ENCODE data around the gene CHRNE. TPM values are rescaled to one million over a fixed set of nuclear protein-coding genes. Genes with fewer than 3 reads are reported as not detected.

The CHRNE gene
- total and polyA plus RNA-seq, 2 experiments from 2014 or later, result 0.24 to 1.2 TPM

DNA sequence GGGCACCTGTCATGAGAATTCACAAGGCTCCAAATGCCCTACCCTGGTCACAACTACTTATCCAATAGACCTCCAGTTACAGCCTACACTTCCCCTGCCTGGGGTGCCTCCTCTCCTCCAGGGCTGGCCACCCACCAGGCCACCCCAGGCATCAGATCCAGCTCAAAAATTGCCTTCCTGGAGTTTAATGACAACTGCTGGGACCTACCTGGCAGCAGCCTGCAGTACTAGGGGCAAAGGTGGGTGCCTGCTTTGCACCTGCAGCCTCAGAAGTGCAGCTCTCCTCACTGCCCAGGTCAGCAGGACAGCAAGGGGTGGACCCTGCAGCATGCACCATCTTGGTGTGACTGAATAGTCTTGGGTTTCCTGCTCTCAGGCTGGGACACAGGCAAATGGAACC is 32.8 kb upstream of the CHRNE start:
- Histone ChIP-seq H3K27ac (ENCODE audit: low read depth) (no peak overlapping the region), H3K4me3 (no peak overlapping the region), H3K4me1 (ENCODE audit: insufficient read depth) (peaks cover 8% of the 10 kb centered on the region), H2AFZ (no peak overlapping the region), H3K79me2 (replicated peaks; ENCODE audit: insufficient read depth) (peaks cover 12% of the 10 kb centered on the region), H3K36me3 (ENCODE audit: insufficient read depth) (no peaks in the 10 kb centered on the region; the same call in 1 of the 2 replicates), H3K4me2 (no peak overlapping the region), H4K20me1 (replicated peaks; ENCODE audit: insufficient read depth) (no peaks in the 10 kb centered on the region), H3K9me2 (ENCODE audit: insufficient read depth) (no peaks in the 10 kb centered on the region), H3K27me3 (ENCODE audit: insufficient read depth) (no peaks in the 10 kb centered on the region), H3F3A (replicated peaks; ENCODE audit: low read depth) (peaks cover 12% of the 10 kb centered on the region)
- peaks cover 26% of the 10 kb centered on the region for H3K4me1 Mint-ChIP-seq
- no peak overlapping the region for H3K27ac Mint-ChIP-seq
- TF ChIP-seq, protein P1, sequence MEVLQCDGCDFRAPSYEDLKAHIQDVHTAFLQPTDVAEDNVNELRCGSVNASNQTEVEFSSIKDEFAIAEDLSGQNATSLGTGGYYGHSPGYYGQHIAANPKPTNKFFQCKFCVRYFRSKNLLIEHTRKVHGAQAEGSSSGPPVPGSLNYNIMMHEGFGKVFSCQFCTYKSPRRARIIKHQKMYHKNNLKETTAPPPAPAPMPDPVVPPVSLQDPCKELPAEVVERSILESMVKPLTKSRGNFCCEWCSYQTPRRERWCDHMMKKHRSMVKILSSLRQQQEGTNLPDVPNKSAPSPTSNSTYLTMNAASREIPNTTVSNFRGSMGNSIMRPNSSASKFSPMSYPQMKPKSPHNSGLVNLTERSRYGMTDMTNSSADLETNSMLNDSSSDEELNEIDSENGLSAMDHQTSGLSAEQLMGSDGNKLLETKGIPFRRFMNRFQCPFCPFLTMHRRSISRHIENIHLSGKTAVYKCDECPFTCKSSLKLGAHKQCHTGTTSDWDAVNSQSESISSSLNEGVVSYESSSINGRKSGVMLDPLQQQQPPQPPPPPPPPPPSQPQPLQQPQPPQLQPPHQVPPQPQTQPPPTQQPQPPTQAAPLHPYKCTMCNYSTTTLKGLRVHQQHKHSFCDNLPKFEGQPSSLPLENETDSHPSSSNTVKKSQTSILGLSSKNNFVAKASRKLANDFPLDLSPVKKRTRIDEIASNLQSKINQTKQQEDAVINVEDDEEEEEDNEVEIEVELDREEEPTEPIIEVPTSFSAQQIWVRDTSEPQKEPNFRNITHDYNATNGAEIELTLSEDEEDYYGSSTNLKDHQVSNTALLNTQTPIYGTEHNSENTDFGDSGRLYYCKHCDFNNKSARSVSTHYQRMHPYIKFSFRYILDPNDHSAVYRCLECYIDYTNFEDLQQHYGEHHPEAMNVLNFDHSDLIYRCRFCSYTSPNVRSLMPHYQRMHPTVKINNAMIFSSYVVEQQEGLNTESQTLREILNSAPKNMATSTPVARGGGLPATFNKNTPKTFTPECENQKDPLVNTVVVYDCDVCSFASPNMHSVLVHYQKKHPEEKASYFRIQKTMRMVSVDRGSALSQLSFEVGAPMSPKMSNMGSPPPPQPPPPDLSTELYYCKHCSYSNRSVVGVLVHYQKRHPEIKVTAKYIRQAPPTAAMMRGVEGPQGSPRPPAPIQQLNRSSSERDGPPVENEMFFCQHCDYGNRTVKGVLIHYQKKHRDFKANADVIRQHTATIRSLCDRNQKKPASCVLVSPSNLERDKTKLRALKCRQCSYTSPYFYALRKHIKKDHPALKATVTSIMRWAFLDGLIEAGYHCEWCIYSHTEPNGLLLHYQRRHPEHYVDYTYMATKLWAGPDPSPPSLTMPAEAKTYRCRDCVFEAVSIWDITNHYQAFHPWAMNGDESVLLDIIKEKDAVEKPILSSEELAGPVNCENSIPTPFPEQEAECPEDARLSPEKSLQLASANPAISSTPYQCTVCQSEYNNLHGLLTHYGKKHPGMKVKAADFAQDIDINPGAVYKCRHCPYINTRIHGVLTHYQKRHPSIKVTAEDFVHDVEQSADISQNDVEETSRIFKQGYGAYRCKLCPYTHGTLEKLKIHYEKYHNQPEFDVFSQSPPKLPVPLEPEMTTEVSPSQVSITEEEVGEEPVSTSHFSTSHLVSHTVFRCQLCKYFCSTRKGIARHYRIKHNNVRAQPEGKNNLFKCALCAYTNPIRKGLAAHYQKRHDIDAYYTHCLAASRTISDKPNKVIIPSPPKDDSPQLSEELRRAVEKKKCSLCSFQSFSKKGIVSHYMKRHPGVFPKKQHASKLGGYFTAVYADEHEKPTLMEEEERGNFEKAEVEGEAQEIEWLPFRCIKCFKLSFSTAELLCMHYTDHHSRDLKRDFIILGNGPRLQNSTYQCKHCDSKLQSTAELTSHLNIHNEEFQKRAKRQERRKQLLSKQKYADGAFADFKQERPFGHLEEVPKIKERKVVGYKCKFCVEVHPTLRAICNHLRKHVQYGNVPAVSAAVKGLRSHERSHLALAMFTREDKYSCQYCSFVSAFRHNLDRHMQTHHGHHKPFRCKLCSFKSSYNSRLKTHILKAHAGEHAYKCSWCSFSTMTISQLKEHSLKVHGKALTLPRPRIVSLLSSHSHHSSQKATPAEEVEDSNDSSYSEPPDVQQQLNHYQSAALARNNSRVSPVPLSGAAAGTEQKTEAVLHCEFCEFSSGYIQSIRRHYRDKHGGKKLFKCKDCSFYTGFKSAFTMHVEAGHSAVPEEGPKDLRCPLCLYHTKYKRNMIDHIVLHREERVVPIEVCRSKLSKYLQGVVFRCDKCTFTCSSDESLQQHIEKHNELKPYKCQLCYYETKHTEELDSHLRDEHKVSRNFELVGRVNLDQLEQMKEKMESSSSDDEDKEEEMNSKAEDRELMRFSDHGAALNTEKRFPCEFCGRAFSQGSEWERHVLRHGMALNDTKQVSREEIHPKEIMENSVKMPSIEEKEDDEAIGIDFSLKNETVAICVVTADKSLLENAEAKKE (CRISPR knock-in tag; IDR thresholded peaks at IDR 0.05), result no peak
- TF ChIP-seq STAT1 (IDR thresholded peaks at IDR 0.05; ENCODE audit: unreplicated experiment) (no peak), CREB1 (CRISPR knock-in tag; IDR thresholded peaks at IDR 0.05; ENCODE audit: low read depth) (no peak), JUNB (IDR thresholded peaks at IDR 0.05; ENCODE audit: unreplicated experiment) (no peak)
- TF ChIP-seq, protein P2, sequence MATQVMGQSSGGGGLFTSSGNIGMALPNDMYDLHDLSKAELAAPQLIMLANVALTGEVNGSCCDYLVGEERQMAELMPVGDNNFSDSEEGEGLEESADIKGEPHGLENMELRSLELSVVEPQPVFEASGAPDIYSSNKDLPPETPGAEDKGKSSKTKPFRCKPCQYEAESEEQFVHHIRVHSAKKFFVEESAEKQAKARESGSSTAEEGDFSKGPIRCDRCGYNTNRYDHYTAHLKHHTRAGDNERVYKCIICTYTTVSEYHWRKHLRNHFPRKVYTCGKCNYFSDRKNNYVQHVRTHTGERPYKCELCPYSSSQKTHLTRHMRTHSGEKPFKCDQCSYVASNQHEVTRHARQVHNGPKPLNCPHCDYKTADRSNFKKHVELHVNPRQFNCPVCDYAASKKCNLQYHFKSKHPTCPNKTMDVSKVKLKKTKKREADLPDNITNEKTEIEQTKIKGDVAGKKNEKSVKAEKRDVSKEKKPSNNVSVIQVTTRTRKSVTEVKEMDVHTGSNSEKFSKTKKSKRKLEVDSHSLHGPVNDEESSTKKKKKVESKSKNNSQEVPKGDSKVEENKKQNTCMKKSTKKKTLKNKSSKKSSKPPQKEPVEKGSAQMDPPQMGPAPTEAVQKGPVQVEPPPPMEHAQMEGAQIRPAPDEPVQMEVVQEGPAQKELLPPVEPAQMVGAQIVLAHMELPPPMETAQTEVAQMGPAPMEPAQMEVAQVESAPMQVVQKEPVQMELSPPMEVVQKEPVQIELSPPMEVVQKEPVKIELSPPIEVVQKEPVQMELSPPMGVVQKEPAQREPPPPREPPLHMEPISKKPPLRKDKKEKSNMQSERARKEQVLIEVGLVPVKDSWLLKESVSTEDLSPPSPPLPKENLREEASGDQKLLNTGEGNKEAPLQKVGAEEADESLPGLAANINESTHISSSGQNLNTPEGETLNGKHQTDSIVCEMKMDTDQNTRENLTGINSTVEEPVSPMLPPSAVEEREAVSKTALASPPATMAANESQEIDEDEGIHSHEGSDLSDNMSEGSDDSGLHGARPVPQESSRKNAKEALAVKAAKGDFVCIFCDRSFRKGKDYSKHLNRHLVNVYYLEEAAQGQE (IDR thresholded peaks at IDR 0.05; ENCODE audit: unreplicated experiment), result no peak
- no peak overlapping the region for H3K4me3 Mint-ChIP-seq
- DNase-seq (ENCODE audit: low spot score) (no peak), ATAC-seq (no peak)
- no peaks in the 10 kb centered on the region for H3K9me3 Mint-ChIP-seq
- H3K36me3 Mint-ChIP-seq (ENCODE audit: low read depth), result peaks cover 49% of the 10 kb centered on the region
- peaks cover 17% of the 10 kb centered on the region for H3K27me3 Mint-ChIP-seq (ENCODE audit: insufficient read depth, low read depth, poor library complexity)
